ENCODE results near the gene SYT2. TPM values are rescaled to one million over a fixed set of nuclear protein-coding genes. Genes with fewer than 3 reads are reported as not detected.
"Not testable (repeated sequence)": the region's sequence is repeated elsewhere in the genome, so short reads cannot be mapped to it uniquely, and the experiment has no call there.

The SYT2 gene
- total RNA-seq, 1 experiment from 2014 or later = 0.09 TPM

DNA sequence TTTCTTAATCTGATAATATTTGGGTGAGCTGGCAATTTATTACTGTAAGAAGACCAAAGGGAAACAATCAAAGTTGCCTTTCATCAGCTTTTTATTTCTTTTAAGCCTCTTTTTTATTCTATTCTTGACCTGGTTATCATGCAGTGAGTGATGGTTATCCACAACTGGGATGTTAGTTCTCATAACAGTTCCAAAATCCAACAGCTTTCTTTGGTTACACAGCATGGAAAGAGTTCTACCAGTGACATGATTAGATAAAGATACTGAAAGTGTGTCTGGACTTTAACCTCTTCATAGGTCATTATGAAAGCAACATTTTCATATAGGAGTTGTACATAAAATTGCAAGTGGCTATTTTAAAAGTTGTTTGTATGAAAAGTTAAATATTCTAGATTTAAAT, 163.0 kb downstream of the SYT2 start:
- DNase-seq = no peak
- CTCF ChIA-PET = no interaction called here
- Histone ChIP-seq H3K27me3 (replicated peaks; ENCODE audit: control insufficient read depth, insufficient read depth, low read length) (no peaks in the 10 kb centered on the region), H3K36me3 (ENCODE audit: control insufficient read depth, insufficient read depth, low read length) (no peaks in the 10 kb centered on the region), H3K4me1 (peaks cover 6% of the 10 kb centered on the region), H3K9me3 (no peaks in the 10 kb centered on the region), H3K4me3 (ENCODE audit: low read depth, low read length) (no peak overlapping the region)
- TF ChIP-seq, protein P1, sequence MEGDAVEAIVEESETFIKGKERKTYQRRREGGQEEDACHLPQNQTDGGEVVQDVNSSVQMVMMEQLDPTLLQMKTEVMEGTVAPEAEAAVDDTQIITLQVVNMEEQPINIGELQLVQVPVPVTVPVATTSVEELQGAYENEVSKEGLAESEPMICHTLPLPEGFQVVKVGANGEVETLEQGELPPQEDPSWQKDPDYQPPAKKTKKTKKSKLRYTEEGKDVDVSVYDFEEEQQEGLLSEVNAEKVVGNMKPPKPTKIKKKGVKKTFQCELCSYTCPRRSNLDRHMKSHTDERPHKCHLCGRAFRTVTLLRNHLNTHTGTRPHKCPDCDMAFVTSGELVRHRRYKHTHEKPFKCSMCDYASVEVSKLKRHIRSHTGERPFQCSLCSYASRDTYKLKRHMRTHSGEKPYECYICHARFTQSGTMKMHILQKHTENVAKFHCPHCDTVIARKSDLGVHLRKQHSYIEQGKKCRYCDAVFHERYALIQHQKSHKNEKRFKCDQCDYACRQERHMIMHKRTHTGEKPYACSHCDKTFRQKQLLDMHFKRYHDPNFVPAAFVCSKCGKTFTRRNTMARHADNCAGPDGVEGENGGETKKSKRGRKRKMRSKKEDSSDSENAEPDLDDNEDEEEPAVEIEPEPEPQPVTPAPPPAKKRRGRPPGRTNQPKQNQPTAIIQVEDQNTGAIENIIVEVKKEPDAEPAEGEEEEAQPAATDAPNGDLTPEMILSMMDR (IDR thresholded peaks at IDR 0.05; ENCODE audit: insufficient read depth in 1 of 2, low read depth in 1 of 2, low read length in 1 of 2, severe bottlenecking in 1 of 2, unreplicated experiment in 1 of 2) = no peak
- Mint-ChIP-seq H3K9me3 (ENCODE audit: unreplicated experiment) (no peaks in the 10 kb centered on the region), H3K4me3 (ENCODE audit: unreplicated experiment) (no peak overlapping the region), H3K4me1 (ENCODE audit: low read depth, unreplicated experiment) (peaks cover 17% of the 10 kb centered on the region), H3K27ac (ENCODE audit: unreplicated experiment) (no peak overlapping the region), H3K27me3 (ENCODE audit: insufficient read depth, unreplicated experiment) (no peaks in the 10 kb centered on the region), H3K36me3 (ENCODE audit: insufficient read depth, unreplicated experiment) (no peaks in the 10 kb centered on the region)
- POLR2A ChIA-PET = no interaction called here
- no TSS peak for BruUV-seq (replicated peaks)
- intact Hi-C loops (cut with micrococcal nuclease; ENCODE audit: unreplicated experiment) = no loop called here

DNA sequence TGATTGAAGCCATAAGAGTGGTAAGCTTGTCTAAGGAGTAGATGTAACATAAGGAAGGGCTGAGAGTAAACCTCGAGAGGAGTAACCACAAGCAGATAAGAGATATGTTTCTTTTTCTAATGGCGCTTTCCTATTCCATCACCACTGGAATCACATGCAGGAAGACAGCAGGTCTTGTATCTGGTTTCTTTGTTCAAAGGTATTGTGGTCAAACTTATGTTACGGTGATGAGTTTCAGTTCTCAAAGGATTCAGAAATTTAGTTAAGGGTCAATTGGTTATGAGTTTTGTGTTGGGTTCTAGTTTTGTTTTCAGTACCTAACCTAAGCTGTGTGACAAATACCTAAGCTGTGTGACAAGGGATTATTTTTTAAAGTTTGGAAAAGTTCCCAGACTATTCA, 163.5 kb downstream of the SYT2 start:
- Mint-ChIP-seq H3K4me1 (ENCODE audit: low read depth, unreplicated experiment) (peaks cover 17% of the 10 kb centered on the region), H3K27ac (ENCODE audit: unreplicated experiment) (peak overlapping the region; percentile 5)
- H3K36me3 ChIP-seq (ENCODE audit: control insufficient read depth, insufficient read depth, low read length); H3K36me3 Mint-ChIP-seq (ENCODE audit: insufficient read depth, unreplicated experiment); POLR2A ChIA-PET; H3K27me3 ChIP-seq (replicated peaks; ENCODE audit: control insufficient read depth, insufficient read depth, low read length); CTCF ChIA-PET; BruUV-seq (replicated peaks); H3K27me3 Mint-ChIP-seq (ENCODE audit: insufficient read depth, unreplicated experiment); H3K4me1 ChIP-seq; DNase-seq; H3K4me3 Mint-ChIP-seq (ENCODE audit: unreplicated experiment); H3K4me3 ChIP-seq (ENCODE audit: low read depth, low read length); H3K9me3 ChIP-seq; H3K9me3 Mint-ChIP-seq (ENCODE audit: unreplicated experiment); intact Hi-C loops (cut with micrococcal nuclease; ENCODE audit: unreplicated experiment): not testable (repeated sequence)

DNA sequence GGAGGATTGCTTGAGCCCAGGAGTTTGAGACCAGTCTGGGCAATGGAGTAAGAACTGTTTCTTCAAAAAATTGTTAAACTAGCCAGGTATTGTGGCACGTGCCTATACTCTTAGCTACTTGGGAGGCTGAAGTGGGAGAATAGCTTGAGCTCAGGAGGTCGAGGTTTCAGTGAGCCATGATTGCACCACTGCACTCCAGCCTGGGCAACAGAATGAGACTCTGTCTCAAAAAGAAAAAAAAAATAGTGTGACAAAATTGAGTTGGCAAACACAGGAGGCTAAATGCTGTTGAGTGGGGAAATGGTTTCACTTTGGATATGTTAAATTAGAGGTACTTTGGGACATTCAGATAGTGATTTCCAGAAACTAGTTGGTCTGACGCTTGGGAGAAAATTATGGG, 163.9 kb downstream of the SYT2 start:
- H3K4me1 Mint-ChIP-seq (ENCODE audit: low read depth, unreplicated experiment) = peaks cover 17% of the 10 kb centered on the region
- not testable (repeated sequence) for BruUV-seq (replicated peaks)
- H3K27ac Mint-ChIP-seq (ENCODE audit: unreplicated experiment) = peak overlapping the region; percentile 5

DNA sequence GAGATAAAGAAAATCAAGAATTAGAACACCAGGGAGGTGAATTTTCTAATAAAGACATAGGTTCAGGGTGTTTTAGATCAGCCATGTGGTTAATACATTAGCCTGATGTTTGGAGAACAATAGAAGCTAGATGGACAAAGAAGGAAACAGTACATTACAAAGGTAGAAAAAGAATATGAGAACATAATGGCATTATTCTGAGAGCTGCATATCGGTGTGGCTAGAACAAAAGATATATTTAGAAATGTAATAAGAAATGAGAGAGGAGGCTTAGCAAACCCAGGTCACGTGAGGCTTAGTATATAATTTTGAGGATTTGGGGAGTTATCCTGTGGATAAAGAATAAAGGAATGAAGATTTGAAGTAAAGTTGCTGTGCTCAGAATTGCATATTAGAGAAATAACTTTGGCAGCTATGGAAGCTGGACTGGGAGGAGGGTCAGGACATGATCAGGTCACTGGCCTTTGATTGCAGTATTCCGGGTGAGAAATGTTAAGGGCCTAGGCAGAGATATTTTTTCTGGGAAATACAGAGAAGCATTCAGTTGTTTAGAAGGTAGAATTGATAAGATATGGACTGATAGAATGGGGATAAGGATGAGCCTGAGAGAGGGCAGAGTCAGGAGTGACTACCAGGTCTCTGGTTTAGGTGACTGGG, 164.5 kb downstream of the SYT2 start:
- H3K9me3 ChIP-seq; H3K27me3 Mint-ChIP-seq (ENCODE audit: insufficient read depth, unreplicated experiment); POLR2A ChIA-PET; H3K4me3 Mint-ChIP-seq (ENCODE audit: unreplicated experiment); DNase-seq; H3K9me3 Mint-ChIP-seq (ENCODE audit: unreplicated experiment); H3K27me3 ChIP-seq (replicated peaks; ENCODE audit: control insufficient read depth, insufficient read depth, low read length); intact Hi-C loops (cut with micrococcal nuclease; ENCODE audit: unreplicated experiment); H3K4me1 ChIP-seq; H3K4me3 ChIP-seq (ENCODE audit: low read depth, low read length); BruUV-seq (replicated peaks); H3K36me3 ChIP-seq (ENCODE audit: control insufficient read depth, insufficient read depth, low read length); CTCF ChIA-PET; H3K36me3 Mint-ChIP-seq (ENCODE audit: insufficient read depth, unreplicated experiment): not testable (repeated sequence)
- Mint-ChIP-seq H3K27ac (ENCODE audit: unreplicated experiment) (peak overlapping the region; percentile 5), H3K4me1 (ENCODE audit: low read depth, unreplicated experiment) (peaks cover 17% of the 10 kb centered on the region)

More for the DNA sequence above, 163.9 kb downstream of the SYT2 start:
- H3K4me1 ChIP-seq; H3K36me3 Mint-ChIP-seq (ENCODE audit: insufficient read depth, unreplicated experiment); H3K27me3 ChIP-seq (replicated peaks; ENCODE audit: control insufficient read depth, insufficient read depth, low read length); H3K4me3 ChIP-seq (ENCODE audit: low read depth, low read length); H3K36me3 ChIP-seq (ENCODE audit: control insufficient read depth, insufficient read depth, low read length); H3K9me3 ChIP-seq; POLR2A ChIA-PET; DNase-seq; H3K27me3 Mint-ChIP-seq (ENCODE audit: insufficient read depth, unreplicated experiment); intact Hi-C loops (cut with micrococcal nuclease; ENCODE audit: unreplicated experiment); CTCF ChIA-PET; H3K9me3 Mint-ChIP-seq (ENCODE audit: unreplicated experiment); H3K4me3 Mint-ChIP-seq (ENCODE audit: unreplicated experiment): not testable (repeated sequence)

DNA sequence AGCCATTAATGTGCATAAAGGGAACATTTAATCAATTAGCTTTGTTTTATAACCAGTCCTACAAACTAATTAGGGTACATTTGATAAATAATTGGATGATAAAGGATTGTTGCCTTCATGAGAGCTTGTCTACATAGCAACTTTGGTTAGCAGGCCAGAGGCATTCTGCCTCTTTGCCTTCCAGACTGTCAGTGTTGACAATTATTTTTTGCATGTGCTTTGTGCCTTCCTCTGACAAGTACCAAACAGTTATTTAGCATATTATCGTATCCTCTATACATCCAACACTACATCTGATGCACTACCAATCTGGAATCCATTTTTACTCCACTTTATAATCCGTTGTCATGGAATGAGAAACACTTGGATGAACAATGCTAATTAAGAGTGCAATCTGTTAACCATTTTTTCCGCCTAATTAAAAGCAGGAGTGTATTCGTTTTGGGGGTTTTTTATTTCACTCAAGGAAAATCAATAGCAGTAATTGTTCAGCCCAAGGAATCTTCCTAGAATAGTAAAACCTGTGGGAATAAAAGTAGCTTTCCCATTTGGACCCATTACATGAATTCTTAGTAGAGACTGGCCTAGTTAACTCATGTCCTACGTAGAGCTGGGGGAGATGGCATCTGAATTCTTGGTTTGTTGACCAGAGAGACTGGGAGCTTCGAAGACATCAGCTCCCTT, 165.3 kb downstream of the SYT2 start:
- CTCF ChIA-PET; H3K27ac Mint-ChIP-seq (ENCODE audit: unreplicated experiment); H3K27me3 Mint-ChIP-seq (ENCODE audit: insufficient read depth, unreplicated experiment); intact Hi-C loops (cut with micrococcal nuclease; ENCODE audit: unreplicated experiment); POLR2A ChIA-PET; H3K27me3 ChIP-seq (replicated peaks; ENCODE audit: control insufficient read depth, insufficient read depth, low read length); H3K9me3 Mint-ChIP-seq (ENCODE audit: unreplicated experiment); H3K4me3 Mint-ChIP-seq (ENCODE audit: unreplicated experiment); H3K4me3 ChIP-seq (ENCODE audit: low read depth, low read length); H3K36me3 ChIP-seq (ENCODE audit: control insufficient read depth, insufficient read depth, low read length); H3K4me1 ChIP-seq; H3K36me3 Mint-ChIP-seq (ENCODE audit: insufficient read depth, unreplicated experiment); DNase-seq; H3K9me3 ChIP-seq; BruUV-seq (replicated peaks): not testable (repeated sequence)
- peaks cover 17% of the 10 kb centered on the region for H3K4me1 Mint-ChIP-seq (ENCODE audit: low read depth, unreplicated experiment)

DNA sequence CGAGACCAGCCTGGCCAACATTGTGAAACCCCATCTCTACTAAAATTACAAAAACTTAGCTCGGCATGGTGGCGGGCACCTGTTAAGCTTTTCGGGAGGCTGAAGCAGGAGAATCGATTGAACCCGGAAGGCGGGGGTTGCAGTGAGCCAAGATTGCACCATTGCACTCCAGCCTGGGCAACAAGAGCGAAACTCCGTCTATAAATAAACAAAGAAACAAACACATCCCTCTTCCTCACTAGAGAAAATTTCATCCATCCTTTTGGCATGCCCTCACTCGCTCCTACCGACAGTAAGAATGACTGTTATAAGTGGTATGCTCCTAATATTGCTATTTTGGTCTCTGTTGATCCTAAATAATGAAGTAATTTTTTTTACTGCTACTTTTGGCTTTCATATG, 166.7 kb downstream of the SYT2 start:
- H3K9me3 Mint-ChIP-seq (ENCODE audit: unreplicated experiment); H3K36me3 Mint-ChIP-seq (ENCODE audit: insufficient read depth, unreplicated experiment); BruUV-seq (replicated peaks); POLR2A ChIA-PET; CTCF ChIA-PET; H3K27ac Mint-ChIP-seq (ENCODE audit: unreplicated experiment); H3K36me3 ChIP-seq (ENCODE audit: control insufficient read depth, insufficient read depth, low read length); H3K4me3 Mint-ChIP-seq (ENCODE audit: unreplicated experiment); H3K9me3 ChIP-seq; H3K4me3 ChIP-seq (ENCODE audit: low read depth, low read length); intact Hi-C loops (cut with micrococcal nuclease; ENCODE audit: unreplicated experiment); H3K27me3 Mint-ChIP-seq (ENCODE audit: insufficient read depth, unreplicated experiment); DNase-seq; H3K27me3 ChIP-seq (replicated peaks; ENCODE audit: control insufficient read depth, insufficient read depth, low read length): not testable (repeated sequence)
- peaks cover 15% of the 10 kb centered on the region for H3K4me1 ChIP-seq
- H3K4me1 Mint-ChIP-seq (ENCODE audit: low read depth, unreplicated experiment) = peaks cover 28% of the 10 kb centered on the region
